IPS-11a (cell line): Measurements from ENCODE around the gene PKDCC.

Experiments used
- H3K4me3 ChIP-seq: one replicate; pipeline ENCODE4 v1.5.1; 2013; ENCODE audit warnings: low read depth, low read length, control low read depth

Gene PKDCC

GRCh38 chr2:42104621-42105020 lies 56.8 kb downstream of the PKDCC start:
- no peak overlapping the region for H3K4me3 ChIP-seq

- no peak overlapping the region for H3K4me3 ChIP-seq
Observed at GRCh38 chr2:42105330-42106256, 57.8 kb downstream of the PKDCC start.

GRCh38 chr2:42106257-42106816 lies 58.5 kb downstream of the PKDCC start:
- no peak overlapping the region for H3K4me3 ChIP-seq

- no peak overlapping the region for H3K4me3 ChIP-seq
Observed at GRCh38 chr2:42107249-42108042, 59.6 kb downstream of the PKDCC start.
